Tibial nerve (tissue), 4 donors: Measurements from ENCODE around the gene F5.

ENCODE experiments used
- CTCF ChIP-seq, 5 experiments: fragments of 200-600 bp in 3 of 5; fragments of 450-650 bp in 2 of 5; sonication (generic) in 3 of 5; IDR thresholded peaks; one replicate each; pipeline ENCODE4 v1.5.1; 2016 to 2019; ENCODE audit warnings: antibody characterized with exemption in 5 of 5, mild to moderate bottlenecking in 3 of 5, moderate library complexity in 2 of 5
- EP300 ChIP-seq, 2 donors: sonication (generic); formaldehyde crosslinking; IDR thresholded peaks; one replicate each; pipeline ENCODE4 v1.6.1; 2017; ENCODE audit warnings: antibody characterized with exemption in 2 of 2, mild to moderate bottlenecking in 1 of 2

- TF ChIP-seq CTCF (IDR thresholded peaks at IDR 0.05) (no peak), EP300 (IDR thresholded peaks at IDR 0.05) (no peak)
Measured at GRCh38 chr1:169588112-169588511, 1.8 kb upstream of the F5 start.
